ENCODE results near the gene CCPG1.

DNA sequence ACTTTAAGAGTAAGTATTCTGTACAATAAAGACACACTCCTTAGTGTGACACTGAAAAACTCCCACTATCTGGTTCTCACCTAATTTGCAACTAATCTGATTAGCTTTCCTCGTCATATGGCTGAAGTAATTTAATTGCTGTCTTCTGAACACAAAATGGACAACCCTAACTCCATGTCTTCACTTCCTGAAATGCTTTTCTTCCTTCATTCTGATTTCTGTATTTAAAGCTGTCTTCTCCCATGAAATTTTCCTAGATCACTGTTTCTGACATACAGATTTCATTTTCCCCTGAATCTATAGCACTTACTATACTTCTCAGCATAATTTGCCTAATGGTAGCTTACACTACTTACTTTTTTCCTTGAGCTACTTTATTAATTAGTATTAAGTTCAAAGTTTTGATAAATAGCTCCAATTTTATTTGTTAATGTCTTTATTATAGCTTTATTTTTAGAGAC, 6.3 kb downstream of the CCPG1 start:
- TF ChIP-seq ZNF510 (CRISPR knock-in tag; IDR thresholded peaks at IDR 0.05; ENCODE audit: low read depth) (no peak), MED13 (CRISPR knock-in tag; IDR thresholded peaks at IDR 0.05) (no peak), KLF15 (CRISPR knock-in tag; IDR thresholded peaks at IDR 0.05; ENCODE audit: borderline replicate concordance) (no peak), IKZF4 (CRISPR knock-in tag; IDR thresholded peaks at IDR 0.05; ENCODE audit: borderline replicate concordance, low read depth, not compliant biosample characterization) (no peak), NR2C2 (CRISPR knock-in tag; IDR thresholded peaks at IDR 0.05; ENCODE audit: borderline replicate concordance) (no peak), GLI4 (CRISPR knock-in tag; IDR thresholded peaks at IDR 0.05; ENCODE audit: borderline replicate concordance) (no peak), ZFP36 (IDR thresholded peaks at IDR 0.05; ENCODE audit: borderline replicate concordance, low read depth, low read length, partially characterized antibody) (no peak), ZNF776 (CRISPR knock-in tag; IDR thresholded peaks at IDR 0.05) (no peak), ZNF121 (CRISPR knock-in tag; IDR thresholded peaks at IDR 0.05) (no peak)
- TF ChIP-seq, protein P1, sequence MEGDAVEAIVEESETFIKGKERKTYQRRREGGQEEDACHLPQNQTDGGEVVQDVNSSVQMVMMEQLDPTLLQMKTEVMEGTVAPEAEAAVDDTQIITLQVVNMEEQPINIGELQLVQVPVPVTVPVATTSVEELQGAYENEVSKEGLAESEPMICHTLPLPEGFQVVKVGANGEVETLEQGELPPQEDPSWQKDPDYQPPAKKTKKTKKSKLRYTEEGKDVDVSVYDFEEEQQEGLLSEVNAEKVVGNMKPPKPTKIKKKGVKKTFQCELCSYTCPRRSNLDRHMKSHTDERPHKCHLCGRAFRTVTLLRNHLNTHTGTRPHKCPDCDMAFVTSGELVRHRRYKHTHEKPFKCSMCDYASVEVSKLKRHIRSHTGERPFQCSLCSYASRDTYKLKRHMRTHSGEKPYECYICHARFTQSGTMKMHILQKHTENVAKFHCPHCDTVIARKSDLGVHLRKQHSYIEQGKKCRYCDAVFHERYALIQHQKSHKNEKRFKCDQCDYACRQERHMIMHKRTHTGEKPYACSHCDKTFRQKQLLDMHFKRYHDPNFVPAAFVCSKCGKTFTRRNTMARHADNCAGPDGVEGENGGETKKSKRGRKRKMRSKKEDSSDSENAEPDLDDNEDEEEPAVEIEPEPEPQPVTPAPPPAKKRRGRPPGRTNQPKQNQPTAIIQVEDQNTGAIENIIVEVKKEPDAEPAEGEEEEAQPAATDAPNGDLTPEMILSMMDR (CRISPR knock-in tag; IDR thresholded peaks at IDR 0.05) = no peak
- TF ChIP-seq, protein P2, sequence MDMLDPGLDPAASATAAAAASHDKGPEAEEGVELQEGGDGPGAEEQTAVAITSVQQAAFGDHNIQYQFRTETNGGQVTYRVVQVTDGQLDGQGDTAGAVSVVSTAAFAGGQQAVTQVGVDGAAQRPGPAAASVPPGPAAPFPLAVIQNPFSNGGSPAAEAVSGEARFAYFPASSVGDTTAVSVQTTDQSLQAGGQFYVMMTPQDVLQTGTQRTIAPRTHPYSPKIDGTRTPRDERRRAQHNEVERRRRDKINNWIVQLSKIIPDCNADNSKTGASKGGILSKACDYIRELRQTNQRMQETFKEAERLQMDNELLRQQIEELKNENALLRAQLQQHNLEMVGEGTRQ (IDR thresholded peaks at IDR 0.05; ENCODE audit: low read depth, low read length) = no peak
- TF ChIP-seq, protein P2 (CRISPR knock-in tag; IDR thresholded peaks at IDR 0.05; ENCODE audit: borderline replicate concordance) = no peak

Data from HepG2 (cell line).